ENCODE results near the gene CIAO2A.

DNA sequence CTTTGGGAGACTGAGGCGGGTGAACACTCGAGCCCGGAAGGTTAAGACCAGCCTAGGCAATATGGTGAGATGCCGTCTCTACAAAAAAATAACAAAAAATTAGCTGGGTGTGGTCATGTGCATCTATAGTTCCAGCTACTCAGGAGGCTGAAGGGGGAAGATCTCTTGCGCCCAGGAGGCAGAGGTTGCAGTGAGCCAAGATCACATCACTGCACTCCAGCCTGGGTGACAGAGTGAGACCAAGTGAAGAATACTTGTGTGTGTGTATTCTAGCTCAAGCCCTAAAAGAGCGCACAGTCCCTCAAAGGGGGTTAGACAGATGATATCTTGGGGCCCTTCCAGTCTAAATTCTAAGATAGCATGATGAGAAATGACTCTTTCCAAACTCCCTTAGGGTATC is 71.1 kb downstream of the CIAO2A start:
- TF ChIP-seq, protein P1, sequence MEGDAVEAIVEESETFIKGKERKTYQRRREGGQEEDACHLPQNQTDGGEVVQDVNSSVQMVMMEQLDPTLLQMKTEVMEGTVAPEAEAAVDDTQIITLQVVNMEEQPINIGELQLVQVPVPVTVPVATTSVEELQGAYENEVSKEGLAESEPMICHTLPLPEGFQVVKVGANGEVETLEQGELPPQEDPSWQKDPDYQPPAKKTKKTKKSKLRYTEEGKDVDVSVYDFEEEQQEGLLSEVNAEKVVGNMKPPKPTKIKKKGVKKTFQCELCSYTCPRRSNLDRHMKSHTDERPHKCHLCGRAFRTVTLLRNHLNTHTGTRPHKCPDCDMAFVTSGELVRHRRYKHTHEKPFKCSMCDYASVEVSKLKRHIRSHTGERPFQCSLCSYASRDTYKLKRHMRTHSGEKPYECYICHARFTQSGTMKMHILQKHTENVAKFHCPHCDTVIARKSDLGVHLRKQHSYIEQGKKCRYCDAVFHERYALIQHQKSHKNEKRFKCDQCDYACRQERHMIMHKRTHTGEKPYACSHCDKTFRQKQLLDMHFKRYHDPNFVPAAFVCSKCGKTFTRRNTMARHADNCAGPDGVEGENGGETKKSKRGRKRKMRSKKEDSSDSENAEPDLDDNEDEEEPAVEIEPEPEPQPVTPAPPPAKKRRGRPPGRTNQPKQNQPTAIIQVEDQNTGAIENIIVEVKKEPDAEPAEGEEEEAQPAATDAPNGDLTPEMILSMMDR (IDR thresholded peaks at IDR 0.05; ENCODE audit: borderline replicate concordance, extremely low read depth, low read length, poor library complexity, severe bottlenecking), result no peak
- TF ChIP-seq EZH2 (IDR thresholded peaks at IDR 0.05; ENCODE audit: borderline replicate concordance, low read depth, low read length, severe bottlenecking), result no peak
